MM.1S (cell line): ENCODE data around the gene CMBL.
"Not testable (repeated sequence)": the region's sequence is repeated elsewhere in the genome, so short reads cannot be mapped to it uniquely, and the experiment has no call there.

Experiments used
- DNase-seq: peaks from one replicate; pipeline ENCODE4 v3.0.0-alpha.2; 2015
- H2AFZ ChIP-seq: fragments of 300-600 bp; sonication (generic); 2 replicates; pipeline ENCODE4 v1.6.0; 2016; ENCODE audit warnings: antibody characterized with exemption, low read length
- H3F3A ChIP-seq: fragments of 300-600 bp; sonication (generic); 2 replicates; pipeline ENCODE4 v1.6.1; 2016; ENCODE audit warnings: mild to moderate bottlenecking, antibody characterized with exemption, low read length, moderate library complexity, mixed read lengths; ENCODE audit not compliant: insufficient read depth
- H3K27ac ChIP-seq: fragments of 300-600 bp; sonication (generic); 2 replicates; pipeline ENCODE4 v1.5.1; 2016; ENCODE audit warnings: mild to moderate bottlenecking, low read length
- H3K27me3 ChIP-seq: fragments of 300-600 bp; sonication (generic); replicated peaks from 2 replicates; pipeline ENCODE4 v1.6.0; 2016; ENCODE audit warnings: low read length; ENCODE audit not compliant: insufficient read depth
- H3K36me3 ChIP-seq: fragments of 300-600 bp; sonication (generic); replicated peaks from 2 replicates; pipeline ENCODE4 v1.6.1; 2016; ENCODE audit warnings: mild to moderate bottlenecking, low read length, mixed read lengths; ENCODE audit not compliant: insufficient read depth
- H3K4me1 ChIP-seq: fragments of 300-600 bp; sonication (generic); 2 replicates; pipeline ENCODE4 v1.6.1; 2016; ENCODE audit warnings: low read length, mixed read lengths
- H3K4me2 ChIP-seq: fragments of 300-600 bp; sonication (generic); 2 replicates; pipeline ENCODE4 v1.6.0; 2016; ENCODE audit warnings: low read depth, low read length
- H3K4me3 ChIP-seq: fragments of 300-600 bp; sonication (generic); 2 replicates; pipeline ENCODE4 v1.5.1; 2016; ENCODE audit warnings: low read length, mixed read lengths
- H3K79me2 ChIP-seq: fragments of 300-600 bp; sonication (generic); 2 replicates; pipeline ENCODE4 v1.6.1; 2016; ENCODE audit warnings: mixed run types, low read length, mixed read lengths
- H3K9ac ChIP-seq: fragments of 300-600 bp; sonication (generic); 2 replicates; pipeline ENCODE4 v1.6.1; 2016; ENCODE audit warnings: low read length, mixed read lengths
- H3K9me2 ChIP-seq: fragments of 300-600 bp; sonication (generic); replicated peaks from 2 replicates; pipeline ENCODE4 v1.6.1; 2016; ENCODE audit warnings: mild to moderate bottlenecking, low read length, mixed read lengths; ENCODE audit not compliant: insufficient read depth
- H3K9me3 ChIP-seq: fragments of 300-600 bp; sonication (generic); replicated peaks from 2 replicates; pipeline ENCODE4 v1.6.1; 2016; ENCODE audit warnings: mild to moderate bottlenecking, low read length, mixed read lengths; ENCODE audit not compliant: insufficient read depth
- H4K20me1 ChIP-seq: fragments of 300-600 bp; sonication (generic); 2 replicates; pipeline ENCODE4 v1.6.1; 2016; ENCODE audit warnings: mild to moderate bottlenecking, low read length, moderate library complexity, mixed read lengths; ENCODE audit not compliant: insufficient read depth
- EZH2 ChIP-seq: fragments of 300-600 bp; sonication (generic); optimal IDR thresholded peaks from 2 replicates; pipeline ENCODE3; 2017; ENCODE audit warnings: low read depth, mild to moderate bottlenecking, antibody characterized with exemption, low read length, mixed read lengths
- EZH2phosphoT487 ChIP-seq: fragments of 300-600 bp; sonication (generic); IDR thresholded peaks from 2 replicates; pipeline ENCODE4 v1.6.1; 2018; ENCODE audit warnings: antibody characterized with exemption, low read length
- TF ChIP-seq, protein P1 (sequence below): fragments of 300-600 bp; sonication (generic); IDR thresholded peaks from 2 replicates; pipeline ENCODE4 v1.5.1; 2016; ENCODE audit warnings: antibody characterized with exemption, low read length, mixed read lengths

Gene CMBL

DNA sequence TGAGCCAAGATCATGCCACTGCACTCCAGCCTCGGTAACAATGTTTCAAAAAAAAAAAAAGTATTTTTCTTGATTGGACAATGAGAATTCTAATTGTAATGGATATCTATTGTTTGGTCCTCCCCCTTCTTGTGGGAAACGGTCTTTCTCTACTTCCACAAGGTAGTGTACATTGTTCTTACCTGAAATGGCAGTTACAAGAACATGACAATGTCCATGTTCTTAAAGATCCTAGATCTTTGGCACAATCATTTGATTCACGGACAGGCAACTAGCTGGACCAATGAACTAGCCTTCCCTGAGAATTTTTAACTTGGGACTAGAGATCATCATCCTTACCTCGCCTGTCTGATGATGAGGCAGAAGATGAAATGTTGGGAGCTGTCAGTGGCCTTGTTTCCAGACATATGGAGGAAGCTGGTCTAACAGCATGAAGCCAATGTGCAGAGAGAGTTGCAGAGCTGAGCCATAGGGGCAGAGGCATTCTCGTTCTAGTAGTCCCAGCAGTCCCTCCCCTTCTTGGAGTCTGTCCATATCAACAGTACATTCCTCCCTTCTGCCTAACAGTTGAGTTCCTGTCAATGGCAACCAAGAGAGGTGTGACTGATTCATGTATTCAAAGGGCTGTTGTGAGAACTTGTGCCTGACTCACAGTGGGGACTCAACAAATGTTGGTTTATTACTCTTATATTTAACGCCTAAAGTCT, 43.6 kb upstream of the CMBL start:
- DNase-seq, result no peak
- Histone ChIP-seq H3K9me2 (no peaks in the 10 kb centered on the region), H3K4me1 (peaks cover 6% of the 10 kb centered on the region; the same call in 1 of the 2 replicates), H3K27me3 (no peaks in the 10 kb centered on the region), H3K27ac (no peak overlapping the region), H3K36me3 (no peaks in the 10 kb centered on the region), H4K20me1 (peaks cover 5% of the 10 kb centered on the region; the same call in 1 of the 2 replicates), H3K79me2 (peaks cover 30% of the 10 kb centered on the region), H2AFZ (no peak overlapping the region), H3K4me2 (no peak overlapping the region), H3K9ac (no peak overlapping the region), H3F3A (peaks cover 21% of the 10 kb centered on the region), H3K9me3 (no peaks in the 10 kb centered on the region), H3K4me3 (no peak overlapping the region)
- TF ChIP-seq, protein P1, sequence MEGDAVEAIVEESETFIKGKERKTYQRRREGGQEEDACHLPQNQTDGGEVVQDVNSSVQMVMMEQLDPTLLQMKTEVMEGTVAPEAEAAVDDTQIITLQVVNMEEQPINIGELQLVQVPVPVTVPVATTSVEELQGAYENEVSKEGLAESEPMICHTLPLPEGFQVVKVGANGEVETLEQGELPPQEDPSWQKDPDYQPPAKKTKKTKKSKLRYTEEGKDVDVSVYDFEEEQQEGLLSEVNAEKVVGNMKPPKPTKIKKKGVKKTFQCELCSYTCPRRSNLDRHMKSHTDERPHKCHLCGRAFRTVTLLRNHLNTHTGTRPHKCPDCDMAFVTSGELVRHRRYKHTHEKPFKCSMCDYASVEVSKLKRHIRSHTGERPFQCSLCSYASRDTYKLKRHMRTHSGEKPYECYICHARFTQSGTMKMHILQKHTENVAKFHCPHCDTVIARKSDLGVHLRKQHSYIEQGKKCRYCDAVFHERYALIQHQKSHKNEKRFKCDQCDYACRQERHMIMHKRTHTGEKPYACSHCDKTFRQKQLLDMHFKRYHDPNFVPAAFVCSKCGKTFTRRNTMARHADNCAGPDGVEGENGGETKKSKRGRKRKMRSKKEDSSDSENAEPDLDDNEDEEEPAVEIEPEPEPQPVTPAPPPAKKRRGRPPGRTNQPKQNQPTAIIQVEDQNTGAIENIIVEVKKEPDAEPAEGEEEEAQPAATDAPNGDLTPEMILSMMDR, result no peak
- no peak for TF ChIP-seq EZH2
- TF ChIP-seq EZH2phosphoT487, result no peak

- Histone ChIP-seq H3K4me2 (no peak overlapping the region), H3K4me3 (no peak overlapping the region), H3K9ac (no peak overlapping the region), H3K9me2 (no peaks in the 10 kb centered on the region), H3K9me3 (no peaks in the 10 kb centered on the region), H3F3A (peaks cover 8% of the 10 kb centered on the region), H3K4me1 (no peaks in the 10 kb centered on the region), H3K27me3 (no peaks in the 10 kb centered on the region), H3K36me3 (no peaks in the 10 kb centered on the region), H3K27ac (no peak overlapping the region), H3K79me2 (peaks cover 7% of the 10 kb centered on the region; the same call in 1 of the 2 replicates), H2AFZ (no peak overlapping the region), H4K20me1 (no peaks in the 10 kb centered on the region)
- TF ChIP-seq EZH2phosphoT487, result no peak
- TF ChIP-seq, protein P1, result no peak
- TF ChIP-seq EZH2, result no peak
- DNase-seq, result no peak
Measured at GRCh38 chr5:10348258-10348657, 40.6 kb upstream of the CMBL start.

GRCh38 chr5:10344461-10345106, 36.9 kb upstream of the CMBL start:
- not testable (repeated sequence) for H3K36me3 ChIP-seq, H3K4me2 ChIP-seq, DNase-seq, H3K9me2 ChIP-seq, H3K4me1 ChIP-seq, H3K9me3 ChIP-seq, H3K9ac ChIP-seq, H3K27ac ChIP-seq, H4K20me1 ChIP-seq, H3F3A ChIP-seq, H3K4me3 ChIP-seq, H3K79me2 ChIP-seq, H2AFZ ChIP-seq, H3K27me3 ChIP-seq

DNA sequence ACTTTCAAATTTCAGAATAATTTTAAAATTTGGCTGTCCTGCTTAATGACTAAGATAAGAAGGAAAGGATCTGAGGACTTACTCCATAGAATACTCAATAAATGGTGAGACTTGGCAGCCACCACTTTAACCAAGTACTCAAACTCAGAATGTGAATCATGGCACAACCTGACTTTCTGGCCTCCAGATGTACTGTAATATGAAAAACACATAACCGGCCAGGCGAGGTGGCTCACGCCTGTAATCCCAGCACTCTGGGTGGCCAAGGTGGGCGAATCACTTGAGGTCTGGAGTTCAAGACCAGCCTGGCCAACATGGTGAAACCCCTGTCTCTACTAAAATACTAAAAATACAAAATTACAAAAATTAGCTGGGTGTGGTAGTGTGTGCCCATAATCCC, 35.8 kb upstream of the CMBL start:
- Histone ChIP-seq H3F3A (no peaks in the 10 kb centered on the region), H3K36me3 (no peaks in the 10 kb centered on the region), H3K9me3 (no peaks in the 10 kb centered on the region), H3K27ac (no peak overlapping the region), H3K4me2 (no peak overlapping the region), H3K4me3 (no peak overlapping the region), H3K4me1 (no peaks in the 10 kb centered on the region), H3K9ac (no peak overlapping the region), H2AFZ (no peak overlapping the region), H3K79me2 (no peaks in the 10 kb centered on the region), H3K9me2 (no peaks in the 10 kb centered on the region), H3K27me3 (no peaks in the 10 kb centered on the region), H4K20me1 (no peaks in the 10 kb centered on the region)
- no peak for DNase-seq
- TF ChIP-seq, protein P1, result no peak
- TF ChIP-seq EZH2 (no peak), EZH2phosphoT487 (no peak)
